ENCODE data around the gene TATDN2. TPM values are rescaled to one million over a fixed set of nuclear protein-coding genes. Genes with fewer than 3 reads are reported as not detected.

The TATDN2 gene, protein sequence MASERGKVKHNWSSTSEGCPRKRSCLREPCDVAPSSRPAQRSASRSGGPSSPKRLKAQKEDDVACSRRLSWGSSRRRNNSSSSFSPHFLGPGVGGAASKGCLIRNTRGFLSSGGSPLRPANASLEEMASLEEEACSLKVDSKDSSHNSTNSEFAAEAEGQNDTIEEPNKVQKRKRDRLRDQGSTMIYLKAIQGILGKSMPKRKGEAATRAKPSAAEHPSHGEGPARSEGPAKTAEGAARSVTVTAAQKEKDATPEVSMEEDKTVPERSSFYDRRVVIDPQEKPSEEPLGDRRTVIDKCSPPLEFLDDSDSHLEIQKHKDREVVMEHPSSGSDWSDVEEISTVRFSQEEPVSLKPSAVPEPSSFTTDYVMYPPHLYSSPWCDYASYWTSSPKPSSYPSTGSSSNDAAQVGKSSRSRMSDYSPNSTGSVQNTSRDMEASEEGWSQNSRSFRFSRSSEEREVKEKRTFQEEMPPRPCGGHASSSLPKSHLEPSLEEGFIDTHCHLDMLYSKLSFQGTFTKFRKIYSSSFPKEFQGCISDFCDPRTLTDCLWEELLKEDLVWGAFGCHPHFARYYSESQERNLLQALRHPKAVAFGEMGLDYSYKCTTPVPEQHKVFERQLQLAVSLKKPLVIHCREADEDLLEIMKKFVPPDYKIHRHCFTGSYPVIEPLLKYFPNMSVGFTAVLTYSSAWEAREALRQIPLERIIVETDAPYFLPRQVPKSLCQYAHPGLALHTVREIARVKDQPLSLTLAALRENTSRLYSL
- 10 to 100 TPM; 54.5 to 57.7 TPM for total RNA-seq

DNA sequence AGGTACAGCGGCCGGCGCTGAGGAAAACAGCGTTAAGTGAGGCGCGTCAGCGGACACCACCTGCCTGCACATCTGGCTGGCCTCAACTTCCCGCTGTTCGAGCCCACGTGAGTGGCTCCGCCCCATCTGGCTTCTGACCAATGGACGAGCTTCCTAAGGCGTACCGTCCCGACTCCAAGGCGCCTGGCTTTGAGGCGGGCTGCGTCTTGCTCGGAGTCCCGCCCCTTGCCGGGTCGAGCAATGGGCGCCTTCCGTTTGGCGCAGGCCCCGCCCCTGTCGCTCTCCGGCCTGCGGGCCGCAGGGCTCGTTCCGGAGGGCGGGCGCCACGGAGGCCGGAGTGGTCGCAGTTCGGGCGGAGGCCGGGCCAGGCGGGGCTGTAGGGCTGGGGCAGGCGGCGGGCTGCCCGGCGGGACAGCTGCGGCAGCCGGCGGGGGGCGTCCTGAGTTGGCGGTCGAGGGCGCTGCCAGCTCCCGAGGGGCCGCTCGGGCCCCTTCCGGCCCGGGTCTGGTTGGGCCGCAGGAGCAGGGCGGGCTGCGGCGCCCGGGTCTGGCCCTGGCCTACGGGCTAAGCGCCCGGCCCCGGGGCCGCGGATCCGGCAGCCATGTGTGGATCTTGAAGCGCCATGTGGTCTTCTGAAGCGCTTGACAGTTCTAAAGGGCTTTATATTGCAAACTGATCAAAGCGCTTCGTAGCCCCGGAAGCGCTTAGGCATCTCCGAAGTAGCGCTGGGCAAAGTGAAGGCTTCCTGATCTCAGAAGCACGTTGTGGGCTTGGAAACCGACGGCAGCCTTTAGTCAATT is at the start of gene TATDN2:
TATDN2 (plus strand) TSS at position 276 of the 800 bp plus-strand sequence. CDS start 742 bp downstream, outside the sequence.

DNA sequence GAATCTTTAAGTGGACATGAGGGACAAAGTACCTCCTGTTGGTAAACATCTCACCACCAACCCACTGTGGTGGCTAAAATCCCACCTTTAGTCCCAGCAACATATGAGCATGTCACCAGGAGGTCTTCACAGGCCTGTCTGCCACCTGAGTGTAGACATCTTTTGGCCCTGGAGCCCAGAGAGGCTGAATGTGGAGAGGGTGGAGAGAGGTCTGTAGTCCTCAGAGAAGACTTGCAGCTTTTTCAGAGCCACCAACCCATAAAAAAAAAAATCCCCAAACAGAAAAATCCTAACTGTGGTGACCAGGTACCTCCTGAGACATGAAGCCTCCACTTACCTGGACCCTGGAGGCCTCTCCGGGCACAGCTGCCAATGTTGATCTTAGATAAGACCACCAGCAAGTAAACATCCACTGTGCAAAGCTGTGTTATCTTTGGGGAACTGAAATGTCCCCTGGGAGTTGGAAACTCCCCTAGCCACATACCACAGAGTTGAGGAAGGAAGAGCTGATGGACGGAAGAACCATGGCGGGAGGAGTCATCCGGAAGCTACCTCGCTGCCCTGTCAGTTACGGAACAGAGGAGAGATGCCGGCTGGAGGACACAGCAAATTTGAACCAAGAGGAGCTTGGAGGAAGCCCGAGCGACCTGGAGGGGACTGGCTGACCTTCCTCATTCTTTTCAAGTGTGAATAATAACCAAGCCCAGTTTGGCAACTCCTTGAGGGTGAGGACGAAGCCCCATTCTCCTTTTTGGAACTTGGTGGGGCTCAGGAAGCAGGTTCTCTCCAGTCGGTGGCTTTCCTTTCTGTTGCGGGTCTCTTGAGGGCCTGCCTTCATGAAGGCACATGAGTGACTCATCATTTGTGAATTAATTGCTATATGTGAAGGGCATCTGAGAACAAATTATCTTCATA is 44.5 kb downstream of the TATDN2 start, which contains the start of gene GHRL:
GHRL (minus strand) TSS at position 443 of the 915 bp plus-strand sequence. CDS start 2,767 bp downstream, outside the sequence.

Small RNA genes lying within 50 kb of the gene (microRNA-seq; reads per million reads assigned to microRNA genes)
- not detected for gene MIR378B (ENCODE audit: borderline microRNAs expressed, borderline replicate concordance)

Other genes with a start within 250 kb of the TATDN2 start
- 10 to 100 TPM; 44.2 to 48.0 TPM for gene FANCD2, start 222.0 kb upstream of the TATDN2 start, total RNA-seq
- gene FANCD2OS, start 140.2 kb upstream of the TATDN2 start, total RNA-seq = not detected
- 100 to 1,000 TPM; 132 to 133 TPM for gene BRK1, start 132.8 kb upstream of the TATDN2 start, total RNA-seq
- 10 to 100 TPM; 66.2 to 70.4 TPM for gene VHL, start 106.7 kb upstream of the TATDN2 start, total RNA-seq
- 1 to 10 TPM; 2.7 to 3.0 TPM for gene IRAK2, start 83.5 kb upstream of the TATDN2 start, total RNA-seq
- under 1 TPM; 0.36 to 0.53 TPM for gene GHRL, start 44.5 kb downstream of the TATDN2 start, total RNA-seq
- gene SEC13, start 72.7 kb downstream of the TATDN2 start, total RNA-seq = 10 to 100 TPM; 72.6 to 77.0 TPM

Data from activated naive CD4-positive, alpha-beta T cell treated with anti-CD3 and anti-CD28 coated beads, Interleukin-2, amount 10 ng/mL, durations not matched to agents 5 hours and 36 hours (primary cell).